HG03521 (cell line): Measurements from ENCODE around the gene C1orf21.
"Not testable (repeated sequence)": the region's sequence is repeated elsewhere in the genome, so short reads cannot be mapped to it uniquely, and the experiment has no call there.

Source experiments
- ATAC-seq: cut with Tn5 transposase; IDR thresholded peaks from one replicate; pipeline ENCODE4 v1.9.1; 2021; ENCODE audit warnings: mild to moderate bottlenecking, moderate library complexity; ENCODE audit not compliant: unreplicated experiment

The C1orf21 gene, protein sequence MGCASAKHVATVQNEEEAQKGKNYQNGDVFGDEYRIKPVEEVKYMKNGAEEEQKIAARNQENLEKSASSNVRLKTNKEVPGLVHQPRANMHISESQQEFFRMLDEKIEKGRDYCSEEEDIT

DNA sequence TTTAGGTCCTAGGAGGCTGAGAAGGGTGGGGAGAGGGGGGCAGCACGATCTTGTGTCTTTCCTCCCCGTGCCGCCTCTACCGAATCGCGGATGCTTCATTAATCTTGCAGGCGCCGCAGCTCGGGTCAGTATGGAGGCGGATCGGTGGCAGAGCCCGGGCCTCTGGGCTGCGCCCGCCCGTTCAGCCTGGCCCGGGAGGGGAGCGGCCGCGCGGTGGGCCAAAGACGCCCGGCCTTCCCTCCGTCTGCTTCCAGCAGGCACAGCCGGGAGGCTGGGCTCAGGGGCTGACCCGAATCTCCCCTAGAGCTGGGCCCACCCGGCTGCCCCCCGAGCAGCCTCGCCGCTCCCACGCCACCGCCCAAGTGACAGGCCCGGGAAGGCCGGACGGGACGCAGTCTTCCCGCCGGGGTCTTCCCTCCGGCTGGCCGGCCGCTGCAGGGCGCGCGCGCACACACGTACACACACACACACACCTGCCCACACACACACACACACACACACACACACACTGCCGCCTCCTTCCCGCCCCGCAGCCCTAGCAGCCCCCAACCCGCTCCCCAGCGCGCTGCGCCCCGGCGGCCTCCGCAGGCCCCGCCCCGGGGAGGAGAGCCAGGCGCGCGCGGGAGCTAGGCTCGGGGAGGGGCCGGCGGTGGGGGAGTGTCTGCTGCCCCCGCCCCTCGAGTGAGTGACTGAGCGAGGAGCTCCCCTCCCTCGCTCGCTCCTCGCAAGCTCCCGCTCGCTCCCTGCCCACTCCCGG lies at the start of gene C1orf21:
Gene C1orf21, plus strand, starts transcription at position 718 of the 757 bp plus-strand sequence. CDS start 90,481 bp downstream, outside the sequence.
- ATAC-seq = peak; percentile 78

DNA sequence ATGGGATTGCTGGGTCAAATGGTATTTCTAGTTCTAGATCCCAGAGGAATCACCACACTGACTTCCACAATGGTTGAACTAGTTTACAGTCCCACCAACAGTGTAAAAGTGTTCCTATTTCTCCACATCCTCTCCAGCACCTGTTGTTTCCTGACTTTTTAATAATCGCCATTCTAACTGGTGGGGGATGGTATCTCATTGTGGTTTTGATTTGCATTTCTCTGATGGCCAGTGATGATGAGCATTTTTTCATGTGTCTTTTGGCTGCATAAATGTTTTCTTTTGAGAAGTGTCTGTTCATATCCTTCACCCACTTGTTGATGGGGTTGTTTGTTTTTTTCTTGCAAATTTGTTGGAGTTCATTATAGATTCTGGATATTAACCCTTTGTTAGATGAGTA lies 49.0 kb upstream of the C1orf21 start:
- not testable (repeated sequence) for ATAC-seq

DNA sequence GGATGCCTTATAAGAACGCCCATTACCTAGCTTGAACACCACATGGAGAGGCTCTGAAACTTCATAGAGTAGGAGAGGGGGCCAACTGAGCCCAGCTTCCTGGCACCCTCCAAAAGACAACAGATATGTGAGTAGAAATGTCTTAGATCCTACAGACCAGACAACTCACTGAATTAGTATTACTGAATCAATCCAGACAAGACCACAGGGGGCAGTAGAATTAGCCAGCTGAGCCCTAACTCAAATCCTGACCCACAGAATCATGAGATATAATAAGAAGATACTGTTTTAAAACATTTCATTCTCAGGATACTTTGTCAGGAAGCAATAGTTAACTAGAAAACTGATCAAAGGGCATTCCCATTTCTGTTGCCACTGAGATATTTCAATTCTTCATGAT lies 45.8 kb upstream of the C1orf21 start:
- ATAC-seq = no peak

DNA sequence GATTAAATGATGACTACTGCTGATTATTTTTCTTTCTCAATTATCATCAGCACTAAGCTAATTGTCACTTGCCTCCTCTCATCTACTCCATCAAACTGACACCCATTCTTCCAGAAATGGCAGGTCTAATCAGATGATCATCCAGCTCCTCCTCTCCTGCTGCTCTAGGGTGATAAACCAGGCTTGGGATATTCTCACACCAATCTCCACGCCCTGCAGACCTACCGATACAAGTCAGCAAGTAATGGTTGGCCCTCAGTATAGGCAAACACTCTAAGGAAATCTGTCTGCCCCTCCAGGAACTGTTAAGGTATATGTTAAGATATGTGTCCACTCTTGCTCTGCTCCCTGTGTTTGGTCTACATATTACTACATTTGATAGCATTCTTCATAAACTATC lies 36.3 kb upstream of the C1orf21 start:
- ATAC-seq = no peak

DNA sequence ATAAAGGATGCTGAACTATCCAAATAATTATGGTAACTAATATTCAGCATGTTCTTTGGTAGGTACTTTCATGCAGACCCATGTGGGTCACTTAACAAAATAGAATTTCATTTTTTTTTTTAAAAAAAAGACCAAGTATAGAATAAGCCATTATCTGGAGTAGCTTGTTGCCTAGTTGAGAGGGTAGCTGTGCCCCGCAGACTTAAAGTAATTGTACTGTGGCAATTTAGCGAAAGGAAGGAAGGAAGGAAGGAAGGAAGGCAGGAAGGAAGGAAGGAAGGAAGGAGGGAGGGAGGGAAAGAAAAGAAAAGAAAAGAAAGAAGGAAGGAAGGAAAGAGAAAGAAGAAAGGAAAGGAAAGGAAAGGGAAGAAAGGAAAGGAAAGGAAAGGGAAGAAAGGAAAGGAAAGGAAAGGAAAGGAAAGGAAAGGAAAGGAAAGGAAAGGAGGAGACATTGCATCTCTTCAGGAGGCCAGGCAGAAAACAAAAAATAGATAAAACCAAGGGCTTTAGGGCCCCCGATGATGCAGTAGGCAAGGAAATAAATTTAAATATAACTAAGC lies 35.3 kb upstream of the C1orf21 start:
- no peak for ATAC-seq

DNA sequence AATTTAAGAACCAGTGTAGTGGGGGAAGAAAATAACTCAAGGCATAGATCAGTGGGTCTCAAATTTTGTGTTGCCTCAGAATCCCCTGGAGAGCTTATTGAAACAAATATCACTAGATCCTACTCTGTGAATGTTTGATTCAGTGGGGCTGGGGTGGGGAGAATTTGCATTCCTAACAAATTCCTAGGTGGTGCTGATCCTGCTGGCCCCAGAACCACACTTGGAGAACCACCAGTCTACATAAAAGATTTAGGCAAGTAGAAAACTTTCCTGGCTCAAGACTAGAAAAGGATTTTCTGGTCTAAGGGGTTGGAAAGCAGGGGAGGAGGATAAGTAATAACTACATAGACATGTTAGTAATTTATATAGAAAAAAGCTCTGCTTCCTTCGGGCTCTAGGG lies 34.1 kb upstream of the C1orf21 start:
- ATAC-seq = no peak

DNA sequence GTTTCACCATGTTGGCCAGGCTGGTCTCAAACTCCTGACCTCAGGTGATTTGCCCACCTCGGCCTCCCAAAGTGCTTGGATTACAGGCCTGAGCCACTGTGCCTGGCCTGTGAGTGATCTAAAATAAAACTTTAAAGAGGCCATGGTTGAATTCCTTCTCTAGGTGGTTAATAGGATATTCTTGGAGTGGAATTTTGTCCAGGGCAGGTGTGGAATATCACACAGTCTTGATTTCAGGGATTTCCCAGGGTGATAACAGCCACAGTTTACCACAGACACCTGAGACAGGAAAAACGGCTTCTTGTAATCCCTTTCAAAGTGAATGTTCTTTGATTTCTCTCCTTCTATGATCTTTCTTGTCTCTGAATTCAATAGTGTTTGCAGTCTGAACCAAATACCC lies 32.1 kb upstream of the C1orf21 start:
- ATAC-seq = no peak

DNA sequence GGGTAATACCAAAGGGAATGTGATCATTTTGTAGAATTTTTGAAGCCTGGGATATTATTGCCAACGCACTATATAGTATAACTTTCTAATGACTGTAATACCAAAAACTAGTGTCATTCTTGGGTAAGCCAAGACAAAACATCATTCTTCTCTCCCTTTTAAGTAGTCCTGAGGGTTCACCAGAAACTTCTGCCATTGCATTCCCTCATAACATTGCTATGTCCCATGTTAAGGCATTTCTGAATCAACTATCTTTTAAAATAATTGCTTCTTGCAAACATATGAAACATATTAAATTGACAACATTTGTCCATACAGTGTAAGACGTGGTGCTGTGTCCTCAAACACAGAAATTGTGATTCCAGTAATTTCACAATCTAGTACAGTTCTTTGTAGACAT lies 29.9 kb upstream of the C1orf21 start:
- ATAC-seq = no peak

DNA sequence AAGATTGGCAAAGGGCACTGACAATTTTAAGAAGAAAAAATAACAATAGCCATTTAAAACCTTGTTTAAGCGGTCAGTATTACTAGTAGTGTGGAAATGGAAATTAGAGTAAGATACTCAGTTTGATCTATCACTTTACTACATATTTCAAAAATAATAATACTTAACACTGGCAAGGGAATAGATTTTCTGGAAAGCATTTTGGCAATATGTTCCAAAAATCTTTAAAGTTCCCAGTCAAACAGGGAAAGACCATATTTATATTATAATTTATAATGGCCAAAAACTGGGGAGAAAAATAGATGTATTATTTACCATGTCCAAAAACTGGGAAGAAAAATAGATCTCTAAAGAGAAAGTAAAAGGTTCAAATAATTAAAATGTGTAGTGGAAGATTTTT lies 28.6 kb upstream of the C1orf21 start:
- ATAC-seq = no peak

DNA sequence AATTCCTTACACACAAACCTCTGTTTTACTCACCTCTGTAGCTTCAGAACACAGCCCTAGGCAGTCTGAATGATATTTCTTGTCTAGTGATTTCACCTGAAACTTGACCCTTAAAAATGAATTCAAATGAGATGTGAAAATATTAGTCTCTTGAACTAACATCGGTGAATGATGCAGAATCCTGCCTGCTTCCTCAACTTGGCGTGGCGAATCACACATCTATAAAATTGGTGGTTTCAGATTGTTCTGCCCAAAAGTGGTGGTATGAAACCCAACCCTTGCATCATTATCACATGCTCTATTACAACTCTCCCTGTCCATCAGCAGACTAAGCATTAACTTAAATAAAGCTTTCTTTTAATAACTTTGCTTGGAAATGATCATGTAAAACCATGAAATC lies 26.9 kb upstream of the C1orf21 start:
- ATAC-seq = no peak

DNA sequence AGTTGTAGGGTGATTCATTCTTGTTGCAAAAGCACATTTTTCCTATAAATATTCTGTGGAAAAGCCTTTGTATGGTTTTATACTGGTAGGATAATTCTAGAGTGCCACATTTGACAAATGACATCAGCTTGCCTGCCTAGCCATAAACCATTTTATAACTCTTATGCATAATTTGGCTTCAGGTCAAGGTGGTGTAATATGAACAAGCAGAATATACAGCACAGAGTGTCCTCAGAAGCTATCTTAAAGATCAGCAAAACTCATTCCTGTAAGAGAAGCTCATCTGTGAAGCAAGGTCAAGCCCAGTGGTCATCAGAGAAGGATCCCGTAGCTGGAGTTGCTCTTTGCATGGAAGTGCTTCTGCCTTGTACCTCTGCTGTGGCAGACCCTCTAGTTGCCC lies 24.0 kb upstream of the C1orf21 start:
- no peak for ATAC-seq

DNA sequence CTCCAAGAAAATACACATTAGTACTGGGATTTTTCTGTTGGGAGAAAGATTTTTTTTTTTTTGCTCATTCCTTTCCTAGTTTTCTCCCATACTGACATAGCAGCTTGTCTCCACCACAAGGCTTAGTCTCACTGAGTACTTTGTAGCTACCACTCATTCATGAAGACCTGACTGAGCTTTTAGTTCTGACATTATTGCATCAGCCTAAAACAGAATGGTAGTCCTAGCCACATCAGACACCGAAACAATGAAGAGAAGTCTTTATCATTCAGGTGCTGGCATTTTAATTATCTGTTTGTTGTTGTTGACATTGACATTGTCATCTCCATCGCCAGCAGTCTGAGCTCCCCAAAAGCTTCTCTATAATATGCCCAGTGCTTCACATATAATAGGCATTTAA lies 21.1 kb upstream of the C1orf21 start:
- no peak for ATAC-seq

DNA sequence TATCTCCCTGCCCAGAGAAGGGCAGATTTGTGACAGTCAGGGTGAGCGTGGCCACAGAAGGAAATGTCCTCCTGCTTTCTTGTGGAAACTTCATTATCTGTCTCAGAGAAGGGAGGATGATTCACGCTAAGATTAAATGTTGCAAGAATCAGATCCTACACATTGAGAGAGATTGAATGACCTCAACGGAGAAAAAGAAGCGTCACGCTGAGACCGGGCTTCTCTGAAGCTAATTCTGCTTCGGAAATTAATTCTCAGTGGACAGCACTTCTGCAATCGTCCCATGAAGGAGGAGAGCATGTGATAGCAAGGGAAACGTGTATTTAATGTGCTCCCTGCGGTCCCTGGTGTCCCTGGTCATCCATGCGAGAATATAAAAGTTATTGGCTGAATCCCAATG lies 19.8 kb upstream of the C1orf21 start:
- no peak for ATAC-seq

DNA sequence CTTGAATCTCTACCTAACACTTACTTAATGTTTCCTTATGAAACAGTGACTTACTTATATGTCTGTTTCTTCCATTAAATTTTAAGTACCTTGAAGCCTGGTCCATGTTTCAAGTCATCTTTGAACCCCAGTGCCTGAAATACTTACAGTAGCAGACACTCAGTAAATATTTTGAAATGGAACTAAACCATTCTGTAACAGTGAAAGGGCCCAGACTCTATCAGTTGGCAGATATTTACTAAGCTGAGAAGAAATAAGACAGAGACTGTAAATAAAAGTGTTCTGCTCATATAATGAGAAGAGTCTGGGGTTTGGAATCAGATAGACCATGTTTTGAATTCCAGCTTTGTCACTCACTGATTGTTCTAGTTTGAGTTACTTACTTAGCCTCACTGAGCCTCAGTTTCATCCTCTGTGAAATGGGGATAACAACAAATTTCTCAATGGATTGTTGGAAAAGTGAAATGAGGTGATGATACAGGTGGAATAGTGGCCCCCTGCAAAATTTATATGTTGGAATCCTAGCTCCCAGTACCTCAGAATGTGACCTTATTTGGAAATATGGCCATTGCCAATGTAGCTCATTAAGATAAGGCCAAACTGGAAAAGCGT lies 19.3 kb upstream of the C1orf21 start:
- ATAC-seq = no peak

DNA sequence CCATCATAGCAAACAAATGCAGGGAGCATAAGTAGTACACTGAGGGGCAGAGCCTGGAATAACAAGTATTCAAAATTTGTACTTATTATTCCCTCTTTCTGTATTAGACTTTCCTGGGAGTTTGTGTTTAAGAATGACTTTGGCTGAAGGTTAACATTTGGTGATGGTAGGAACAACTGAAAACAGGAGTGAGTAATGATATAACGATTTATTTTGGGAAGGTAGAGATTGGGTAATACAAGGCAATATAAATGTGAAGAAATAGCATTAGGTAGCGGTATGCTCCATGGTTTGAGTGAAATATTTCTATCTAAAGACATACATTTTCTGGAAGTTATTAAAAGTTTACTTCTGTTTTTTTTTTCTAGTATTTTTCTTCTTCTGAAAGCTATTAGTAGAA lies 18.5 kb upstream of the C1orf21 start:
- ATAC-seq = no peak

DNA sequence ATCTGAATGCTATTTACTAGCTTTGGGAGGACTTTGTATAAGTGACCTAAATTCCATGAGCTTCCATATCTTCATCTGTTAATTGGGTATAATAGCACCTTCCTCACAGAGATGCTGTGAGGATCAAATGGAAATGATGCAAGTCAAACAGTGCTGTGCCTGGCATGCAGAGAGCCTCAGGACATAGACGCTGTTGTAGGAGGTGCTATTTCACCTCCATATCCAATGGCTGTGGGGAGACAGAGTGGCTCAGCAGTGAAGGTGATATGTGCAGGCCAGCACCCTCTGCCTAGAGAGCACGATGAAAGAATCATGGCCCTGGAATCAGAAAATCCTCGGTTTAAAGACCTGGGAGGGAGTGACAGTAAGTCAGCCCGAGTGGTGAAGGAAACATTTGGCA lies 16.0 kb upstream of the C1orf21 start:
- ATAC-seq = no peak

DNA sequence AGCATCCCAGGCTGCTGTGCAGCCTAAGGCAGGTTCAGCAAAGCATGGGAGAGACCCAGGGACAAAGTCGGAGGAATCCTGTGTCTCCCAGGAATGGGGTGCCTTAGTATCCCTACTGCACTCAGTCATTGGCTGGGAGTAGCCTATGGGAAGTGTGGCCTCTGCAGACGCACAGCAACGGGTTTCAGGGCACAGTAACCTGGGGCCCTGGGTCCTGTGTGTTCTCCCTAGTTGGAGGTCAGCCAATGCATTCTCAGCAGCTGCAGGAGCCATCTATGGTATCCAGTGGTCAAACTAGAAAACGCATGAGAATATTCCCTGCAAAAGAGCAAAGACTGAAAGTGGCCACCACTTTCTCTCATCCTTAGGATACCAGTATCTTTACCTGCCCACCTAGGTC lies 13.7 kb upstream of the C1orf21 start:
- ATAC-seq = no peak

DNA sequence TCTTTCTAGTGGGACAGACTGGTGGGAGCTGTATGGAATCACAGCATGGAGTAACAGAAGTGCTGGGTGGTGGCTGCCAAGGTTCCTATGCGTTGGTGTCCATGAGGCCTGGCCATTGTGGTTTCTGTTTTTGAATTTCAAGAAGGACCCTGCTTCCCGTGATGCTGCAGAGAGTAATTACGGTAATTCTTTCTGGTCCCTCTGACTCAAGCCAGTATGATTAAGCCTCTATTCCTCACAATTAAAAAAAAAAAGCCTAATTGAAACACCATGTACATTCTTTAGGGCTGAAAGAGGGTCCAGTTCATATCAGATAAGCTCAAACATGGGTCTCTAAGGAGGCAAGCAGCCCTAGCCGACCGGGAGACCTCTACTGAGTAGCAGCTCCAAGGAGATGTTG lies 10.5 kb upstream of the C1orf21 start:
- ATAC-seq = no peak

DNA sequence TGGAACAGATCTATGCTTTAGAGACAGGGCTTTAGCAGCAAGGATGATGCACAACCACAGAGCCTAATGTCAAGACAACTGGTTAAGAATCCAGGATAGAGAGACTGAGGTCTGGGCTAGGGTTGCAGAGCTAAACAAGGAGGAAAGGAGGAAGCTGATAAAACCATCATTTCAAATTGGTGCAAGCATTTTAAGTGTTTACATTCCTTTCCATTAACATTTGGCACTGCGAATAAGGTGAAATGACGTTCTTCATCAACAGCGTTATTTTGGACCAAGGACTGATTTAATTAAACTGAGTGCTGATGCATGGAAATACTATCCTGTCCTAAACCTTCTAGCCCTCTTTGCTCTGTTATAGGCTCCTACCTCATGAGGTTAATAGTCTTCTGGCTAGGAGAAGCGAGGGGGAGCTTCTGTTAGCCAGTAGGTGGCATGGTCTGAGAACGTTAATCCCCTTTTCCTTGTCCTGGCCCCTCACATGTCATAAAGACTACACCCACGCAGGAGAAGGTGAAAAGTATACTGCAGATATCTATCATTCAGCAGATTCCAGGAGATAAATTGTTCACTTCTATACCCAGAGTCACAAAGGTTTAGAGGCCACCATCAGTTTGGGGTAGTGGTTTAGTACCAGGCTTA lies 7.6 kb upstream of the C1orf21 start:
- no peak for ATAC-seq

DNA sequence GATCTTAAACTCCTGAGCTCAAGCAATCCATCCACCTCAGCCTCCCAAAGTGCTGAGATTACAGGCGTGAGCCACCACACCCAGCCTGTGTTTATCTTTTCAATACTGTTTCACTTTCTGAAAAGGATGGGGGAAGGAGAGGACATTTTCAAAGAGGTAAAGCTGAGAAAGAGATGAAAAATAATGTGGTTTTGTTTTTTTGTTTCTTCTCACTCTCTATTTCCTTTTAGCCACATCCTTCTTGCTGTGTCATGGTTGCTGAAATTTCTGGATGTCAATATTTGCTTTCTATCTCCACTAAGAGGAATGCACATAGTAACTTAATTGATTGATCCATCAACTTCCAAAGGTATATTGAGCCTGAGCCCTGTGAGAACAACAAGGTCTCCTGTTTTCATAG lies 6.4 kb upstream of the C1orf21 start:
- no peak for ATAC-seq

DNA sequence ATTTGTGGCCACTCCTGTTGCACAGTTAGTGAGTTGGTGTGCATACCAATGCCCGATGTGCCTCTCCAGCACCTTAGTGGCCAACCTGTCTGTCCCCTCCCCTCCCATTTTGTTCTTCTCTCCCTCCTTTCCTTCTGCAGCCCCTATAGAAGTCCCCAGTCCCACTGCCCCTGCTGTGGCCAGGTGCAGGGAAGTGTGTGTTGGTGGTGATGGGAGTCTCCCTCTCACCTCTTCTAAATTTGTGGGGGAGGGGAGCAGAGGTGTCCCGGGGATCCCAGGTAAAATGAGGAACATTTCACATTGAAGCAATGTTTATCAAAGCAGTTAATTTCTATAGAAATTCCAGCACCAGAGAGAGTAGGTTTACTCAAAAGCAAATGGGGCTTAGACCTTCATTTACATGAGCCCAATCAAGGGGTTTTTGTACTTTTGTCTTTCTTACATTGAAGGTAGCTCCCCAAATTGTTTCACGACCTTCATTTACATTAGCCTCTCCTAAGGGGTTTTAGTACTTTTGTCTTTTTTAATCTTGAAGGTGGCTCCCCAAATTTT lies 3.0 kb upstream of the C1orf21 start:
- ATAC-seq = no peak
